ENCODE results near the gene ANO6. TPM values are rescaled to one million over a fixed set of nuclear protein-coding genes. Genes with fewer than 3 reads are reported as not detected.
A peak's percentile ranks its signal among the peaks of the same experiment; 100 is the strongest.
"Not testable (repeated sequence)": the region's sequence is repeated elsewhere in the genome, so short reads cannot be mapped to it uniquely, and the experiment has no call there.

Gene ANO6
- total RNA-seq (2014; rRNA removed; shearing (Covaris generic)), result 46.9 and 52.7 TPM in 2 replicates

DNA sequence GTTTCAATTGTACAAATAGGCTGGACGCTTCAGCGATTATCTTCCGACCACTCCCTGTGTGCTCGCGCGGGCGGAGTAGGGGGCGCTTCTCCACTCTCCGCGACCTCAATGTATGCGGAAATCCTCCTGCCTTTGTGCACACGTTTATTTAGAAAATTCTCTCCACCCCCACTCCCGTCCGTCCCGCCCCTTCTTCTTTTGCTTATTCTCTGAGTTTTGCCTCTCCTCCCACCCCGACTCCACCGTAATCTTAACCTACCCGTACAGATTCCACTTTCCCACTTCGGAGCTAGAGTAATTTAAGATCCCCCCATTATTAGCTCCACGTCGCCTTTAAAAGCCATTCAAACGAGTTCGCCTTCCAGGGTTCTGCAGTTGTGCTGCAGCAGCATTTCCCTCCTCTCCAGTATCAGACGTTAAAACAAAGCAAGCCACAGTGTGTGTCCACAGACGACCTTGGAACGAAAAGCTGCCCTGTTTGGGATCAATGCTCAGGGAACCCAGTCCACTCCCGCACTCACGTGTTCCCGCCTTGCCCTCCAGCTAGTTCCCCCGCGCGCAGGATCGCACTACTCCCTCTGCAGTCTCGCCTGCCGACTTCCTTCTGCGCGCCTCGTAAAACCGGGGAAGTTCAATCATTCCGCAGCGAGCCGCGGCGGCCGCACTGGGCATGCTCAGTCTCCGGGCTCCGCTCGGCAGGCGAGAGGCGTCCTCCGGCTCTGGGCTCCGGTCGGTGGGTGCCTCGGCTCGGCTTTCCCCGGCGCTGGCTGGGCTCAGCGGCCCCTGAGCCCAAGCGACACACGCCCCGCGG, at the start of gene ANO6:
Gene ANO6, plus strand, starts transcription at position 677 of the 811 bp plus-strand sequence. CDS start 227 bp downstream, outside the sequence.
- peak; percentile 94 for DNase-seq (ENCODE audit: low read depth)

GRCh38 chr12:45168976-45169375, 46.9 kb upstream of the ANO6 start:
- no peak for DNase-seq (ENCODE audit: low read depth)

DNA sequence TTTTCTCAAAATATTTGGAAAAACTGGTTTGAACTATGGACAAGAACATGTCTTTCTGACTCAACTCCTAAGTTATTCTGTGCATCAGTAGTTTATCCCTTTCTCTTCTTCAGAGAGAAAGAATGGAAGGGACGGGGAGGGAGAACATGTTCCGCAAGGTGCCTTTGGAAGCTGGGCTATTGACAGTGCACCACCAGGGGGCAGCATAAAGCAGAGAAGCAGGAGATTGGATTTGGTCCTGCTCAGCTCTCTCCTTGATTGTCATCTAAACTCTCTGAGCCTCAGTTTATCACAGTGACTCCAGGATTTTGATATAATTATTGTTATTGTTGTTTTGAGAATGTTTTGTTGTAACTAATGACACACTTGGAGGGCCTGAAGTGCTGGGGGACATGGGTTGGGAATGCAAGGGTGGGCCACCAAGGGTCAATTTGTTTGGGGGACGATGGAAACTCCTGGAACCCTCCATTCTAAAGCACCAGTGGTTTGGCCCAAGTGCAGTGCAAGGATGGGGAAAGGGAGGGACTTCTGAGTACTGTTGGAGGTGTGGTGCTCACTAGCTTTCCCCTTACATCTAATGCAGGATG, 45.3 kb upstream of the ANO6 start:
- DNase-seq (ENCODE audit: low read depth), result peak; percentile 75

- not testable (repeated sequence) for DNase-seq (ENCODE audit: low read depth)
These were observed 42.6 kb upstream of the ANO6 start for GRCh38 chr12:45173293-45173692.

- no peak for DNase-seq (ENCODE audit: low read depth)
These were observed 41.3 kb upstream of the ANO6 start for GRCh38 chr12:45174595-45174994.

DNA sequence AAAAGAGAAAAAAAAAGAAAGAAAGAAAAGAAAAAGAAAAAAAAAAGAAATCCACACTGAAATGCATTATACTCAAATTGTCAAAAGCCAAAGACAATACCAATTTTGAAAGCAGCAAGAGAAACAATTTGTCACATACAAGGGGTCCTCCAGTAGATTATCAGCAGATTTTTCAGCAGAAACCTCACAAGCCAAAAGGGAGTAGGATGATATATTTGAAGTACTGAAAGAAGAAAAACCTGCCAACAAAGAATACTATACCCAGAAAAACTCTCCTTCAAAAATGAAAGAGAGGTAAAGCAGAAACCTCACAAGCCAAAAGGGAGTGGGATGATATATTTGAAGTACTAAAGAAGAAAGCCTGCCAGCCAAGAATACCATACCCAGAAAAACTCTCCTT, 37.1 kb upstream of the ANO6 start:
- DNase-seq (ENCODE audit: low read depth), result no peak

DNA sequence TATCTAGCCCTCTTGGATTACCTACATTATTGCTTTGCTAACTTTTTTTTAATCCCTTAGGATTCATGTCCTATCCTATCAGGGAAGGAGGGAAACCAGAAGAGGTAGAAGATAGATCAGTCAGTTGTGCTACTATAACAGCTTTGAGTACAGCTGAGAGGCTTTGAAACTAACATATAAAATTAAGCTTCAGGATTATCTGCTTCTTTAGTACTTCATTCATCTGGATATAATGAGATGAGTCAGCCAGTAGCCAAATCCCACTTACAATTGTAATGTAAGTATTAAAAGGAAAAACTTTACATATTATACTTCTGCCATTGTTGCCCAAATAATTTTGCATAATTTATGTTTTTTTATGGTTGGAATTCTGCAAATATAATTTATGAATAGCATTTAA, 33.4 kb upstream of the ANO6 start:
- DNase-seq (ENCODE audit: low read depth), result no peak

DNA sequence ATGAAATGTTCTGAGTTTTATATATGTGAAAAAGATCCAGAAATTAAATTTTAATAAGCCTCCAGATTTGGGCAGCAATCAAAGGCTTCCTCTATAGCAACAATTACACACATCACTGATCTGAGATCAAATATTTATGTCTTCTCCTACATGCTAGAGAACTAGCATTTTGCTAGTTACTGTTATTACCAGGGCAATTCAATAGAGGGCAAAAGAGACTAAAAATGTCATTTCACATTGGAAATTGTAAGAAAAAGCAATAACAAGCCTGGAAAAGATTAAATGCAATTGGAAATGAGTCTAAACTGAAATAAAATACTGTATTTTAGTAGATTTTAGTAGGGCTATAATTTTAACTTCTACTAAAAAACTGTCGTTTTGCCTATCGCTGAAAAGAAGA, 32.6 kb upstream of the ANO6 start:
- no peak for DNase-seq (ENCODE audit: low read depth)

DNA sequence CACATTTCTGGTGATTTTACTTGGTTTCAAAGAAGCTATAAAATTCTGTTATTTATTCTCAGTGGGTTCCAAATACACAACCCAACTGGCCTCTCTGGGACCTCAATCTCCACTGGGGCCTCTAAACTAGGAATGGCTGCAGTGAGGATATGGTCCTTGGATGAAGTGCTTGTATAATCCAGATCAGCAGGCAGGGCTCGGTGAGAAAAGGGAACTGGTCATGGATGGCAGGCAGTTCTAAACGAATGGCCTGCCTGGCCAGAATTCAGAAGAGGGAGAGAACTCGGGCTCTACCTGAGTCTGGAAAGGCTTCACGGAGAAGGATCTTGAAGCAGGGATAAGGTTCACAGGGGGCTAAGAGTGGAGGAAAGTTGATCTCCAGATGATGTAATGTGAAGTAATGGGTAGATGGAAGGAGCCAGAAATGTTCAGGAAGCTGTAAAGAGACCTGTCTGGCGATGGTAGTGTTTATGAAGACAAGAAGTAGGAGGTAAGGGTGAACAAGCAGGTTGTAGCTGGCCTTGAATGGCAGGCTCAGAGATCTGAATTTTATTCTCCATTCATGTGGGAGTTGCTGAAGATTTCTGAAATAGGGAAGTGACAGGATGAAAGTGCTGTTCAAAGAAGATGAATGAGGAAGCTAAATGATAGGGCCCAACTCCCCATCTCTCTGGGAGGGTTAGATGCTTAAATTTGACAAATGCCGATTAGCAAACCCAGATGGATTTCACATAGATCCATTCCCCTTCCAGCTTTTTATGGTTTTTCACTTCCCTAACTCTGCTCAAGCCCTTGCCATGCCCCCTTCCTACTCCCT, 31.5 kb upstream of the ANO6 start:
- no peak for DNase-seq (ENCODE audit: low read depth)

DNA sequence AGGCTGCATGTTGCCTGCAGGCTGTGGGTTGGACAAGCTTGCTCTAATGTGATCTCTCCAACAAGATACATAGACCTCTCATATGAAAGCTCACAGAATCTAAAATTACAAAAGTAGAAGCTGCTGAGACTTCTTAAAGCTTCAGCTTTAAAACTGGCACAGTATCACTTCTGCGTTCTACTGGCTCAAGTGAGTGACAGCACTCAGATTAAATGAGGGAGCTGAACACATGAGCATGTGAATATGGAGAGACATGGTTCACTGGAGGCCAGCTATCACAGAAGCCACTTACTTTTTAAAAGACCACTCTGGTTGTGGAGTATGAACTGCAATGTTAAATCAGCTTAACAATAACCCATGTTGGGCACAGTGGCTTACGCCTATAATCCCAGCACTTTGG, 29.1 kb upstream of the ANO6 start:
- DNase-seq (ENCODE audit: low read depth), result no peak

DNA sequence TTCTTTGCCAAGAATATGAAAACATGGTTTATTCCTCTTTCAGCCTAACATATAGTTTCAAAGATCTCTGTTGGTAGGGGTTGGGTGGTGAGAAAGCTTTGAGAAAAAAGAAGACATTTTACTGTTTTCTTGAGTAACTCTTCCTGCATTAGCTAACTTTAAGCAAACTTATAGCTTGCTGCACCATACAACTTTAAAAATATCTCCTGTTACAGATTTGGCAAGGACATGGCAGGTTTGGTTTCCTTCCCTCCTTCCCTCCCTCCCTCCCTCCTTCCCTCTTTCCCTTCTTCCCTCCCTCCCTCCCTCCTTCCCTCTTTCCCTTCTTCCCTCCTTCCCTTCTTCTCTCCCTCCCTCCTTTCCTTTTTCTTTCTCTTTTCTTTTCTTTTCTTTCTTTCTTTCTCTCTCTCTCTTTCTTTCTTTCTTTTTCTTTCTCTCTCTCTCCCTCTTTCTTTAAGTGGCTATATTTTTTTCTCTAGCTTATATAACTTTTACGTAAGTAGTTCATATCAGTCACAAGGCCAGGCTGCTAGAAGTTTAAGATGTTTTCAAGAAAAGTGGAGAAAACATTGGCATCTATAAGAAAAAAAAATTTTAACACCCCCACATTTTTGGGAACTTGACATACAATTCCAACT, 26.0 kb upstream of the ANO6 start:
- DNase-seq (ENCODE audit: low read depth), result no peak

DNA sequence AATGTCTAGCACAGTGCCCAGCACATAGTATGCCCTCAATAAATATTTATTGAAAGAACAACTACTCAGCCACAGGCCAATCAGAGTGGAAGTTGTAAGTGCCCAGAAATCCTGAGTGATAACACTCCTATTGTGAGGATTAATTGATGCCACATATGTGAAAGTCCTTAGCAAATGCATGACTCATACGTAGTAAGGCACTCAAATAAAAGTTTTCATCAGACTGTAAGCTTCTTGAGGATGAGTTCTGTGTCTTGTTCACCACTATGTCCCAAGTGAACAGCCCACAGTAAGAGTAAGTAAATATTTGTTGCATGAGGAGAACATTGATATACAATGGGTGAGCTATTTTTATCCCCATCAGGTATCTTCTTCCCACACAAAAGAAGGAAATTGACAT, 24.7 kb upstream of the ANO6 start:
- peak; percentile 17 for DNase-seq (ENCODE audit: low read depth)

GRCh38 chr12:45192707-45193106, 23.2 kb upstream of the ANO6 start:
- DNase-seq (ENCODE audit: low read depth), result no peak

DNA sequence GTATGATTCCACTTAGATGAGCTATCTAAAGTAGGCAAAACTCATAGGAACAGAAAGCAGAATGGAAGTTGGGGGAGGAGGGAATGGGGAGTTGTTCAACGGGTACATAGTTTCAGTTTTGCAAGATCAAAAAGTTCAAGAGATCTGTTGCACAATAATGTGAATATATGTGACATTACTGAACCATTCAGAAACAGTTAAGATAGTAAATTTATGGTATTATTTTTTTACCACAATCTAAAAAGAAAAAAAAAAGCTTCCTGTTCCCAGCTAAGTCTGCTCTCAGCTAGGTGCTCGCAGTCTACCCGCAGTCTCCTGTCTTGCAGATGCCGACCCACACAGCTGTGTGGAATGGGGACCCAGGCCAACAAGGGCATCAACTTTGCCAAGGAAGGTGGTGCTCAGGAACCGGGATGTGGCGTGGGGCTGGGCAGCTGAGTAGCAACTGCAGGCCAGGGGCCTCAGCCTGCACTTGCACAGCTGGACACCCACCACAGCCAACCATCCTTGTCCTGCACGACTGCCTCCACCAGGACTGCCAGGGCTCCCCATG, 15.3 kb upstream of the ANO6 start:
- no peak for DNase-seq (ENCODE audit: low read depth)

- no peak for DNase-seq (ENCODE audit: low read depth)
These were observed 12.1 kb upstream of the ANO6 start for GRCh38 chr12:45203767-45204166.

DNA sequence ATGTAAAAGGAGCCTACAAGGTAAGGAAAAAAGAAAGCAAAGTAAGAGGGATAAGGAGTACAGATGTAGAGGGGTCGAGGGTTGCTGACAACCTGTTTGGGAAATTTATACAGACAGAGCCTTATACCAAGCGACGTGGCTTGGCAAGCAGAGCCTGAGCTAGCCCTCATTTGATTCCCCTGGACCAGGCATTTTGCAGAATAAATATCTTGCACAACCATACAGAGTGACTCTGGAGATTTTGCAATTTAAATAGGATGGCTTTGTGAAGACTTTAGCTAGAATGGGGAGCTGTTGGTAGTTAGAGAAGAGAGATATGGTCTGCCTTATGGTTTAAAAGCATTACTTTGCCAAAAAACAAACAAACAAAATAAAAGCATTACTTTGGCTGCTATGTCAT, 11.1 kb upstream of the ANO6 start:
- no peak for DNase-seq (ENCODE audit: low read depth)

- DNase-seq (ENCODE audit: low read depth), result no peak
These were observed 10.6 kb upstream of the ANO6 start for GRCh38 chr12:45205165-45205825.

DNA sequence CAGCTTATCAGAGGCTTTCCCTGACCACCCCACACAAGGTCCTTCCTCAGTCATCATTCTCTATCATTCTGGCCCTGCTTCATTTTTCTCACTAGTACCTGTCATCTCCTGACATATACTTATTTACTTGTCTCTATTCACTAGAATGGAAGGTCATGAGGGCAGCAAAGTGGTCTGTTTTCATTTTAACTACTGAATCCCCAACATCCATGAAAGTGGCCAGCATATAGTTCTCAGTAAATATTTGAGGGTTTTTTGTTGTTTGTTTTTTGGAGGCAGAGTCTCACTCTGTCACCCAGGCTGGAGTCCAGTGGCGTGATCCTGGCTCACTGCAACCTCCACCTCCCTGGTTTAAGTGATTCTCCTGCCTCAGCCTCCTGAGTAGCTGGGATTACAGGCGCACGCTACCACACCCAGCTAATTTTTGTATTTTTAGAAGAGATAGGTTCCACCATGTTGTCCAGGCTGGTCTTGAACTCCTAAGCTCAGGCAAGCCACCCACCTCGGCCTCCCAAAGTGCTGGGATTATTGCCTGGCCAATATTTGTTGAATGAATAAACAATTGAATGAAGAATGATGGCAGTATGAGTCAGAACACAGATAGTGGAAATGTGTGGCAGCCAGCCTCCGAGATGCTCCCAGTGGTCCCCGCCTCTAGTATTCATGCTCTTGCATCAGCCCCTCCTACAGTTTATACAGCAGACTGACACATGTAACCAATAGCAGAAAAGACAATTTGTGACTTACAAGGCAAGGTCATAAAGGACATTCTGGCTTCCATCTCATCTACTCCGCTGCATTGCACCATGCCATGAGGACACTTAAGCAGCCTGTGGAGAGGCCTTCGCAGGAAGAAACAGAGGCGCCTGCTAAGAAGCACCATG, 7.0 kb upstream of the ANO6 start:
- DNase-seq (ENCODE audit: low read depth), result peak; percentile 60

GRCh38 chr12:45209784-45210183, 6.1 kb upstream of the ANO6 start:
- no peak for DNase-seq (ENCODE audit: low read depth)

GRCh38 chr12:45212064-45212463, 3.8 kb upstream of the ANO6 start:
- DNase-seq (ENCODE audit: low read depth), result no peak

Data from Daoy (cell line).